Fibroblast of peridontal ligament (primary cell): ENCODE results near the gene CCDC71.

Source experiments
- DNase-seq: peaks from one replicate; pipeline ENCODE4 v3.0.0-alpha.2; 2010; ENCODE audit errors: extremely low read depth

The CCDC71 gene

DNA sequence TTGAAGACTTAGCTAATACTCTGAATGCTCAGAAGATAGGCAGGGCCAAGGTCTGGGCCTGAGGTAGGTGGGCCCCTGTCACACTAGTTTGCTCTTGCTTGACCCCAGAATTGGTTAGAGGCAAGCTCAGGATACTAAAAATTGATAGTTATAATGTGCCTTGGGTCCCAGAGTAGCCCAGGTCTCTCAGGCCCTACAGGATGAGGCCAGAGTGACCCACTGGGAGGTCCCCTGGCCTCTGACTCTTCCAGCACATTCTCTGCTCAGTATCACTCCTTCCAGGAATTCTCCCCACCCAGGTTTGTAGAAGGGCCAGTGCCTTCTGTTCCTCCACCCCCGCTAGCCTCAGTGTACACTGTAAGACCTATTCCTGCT is 4.6 kb upstream of the CCDC71 start:
- DNase-seq = no peak

DNA sequence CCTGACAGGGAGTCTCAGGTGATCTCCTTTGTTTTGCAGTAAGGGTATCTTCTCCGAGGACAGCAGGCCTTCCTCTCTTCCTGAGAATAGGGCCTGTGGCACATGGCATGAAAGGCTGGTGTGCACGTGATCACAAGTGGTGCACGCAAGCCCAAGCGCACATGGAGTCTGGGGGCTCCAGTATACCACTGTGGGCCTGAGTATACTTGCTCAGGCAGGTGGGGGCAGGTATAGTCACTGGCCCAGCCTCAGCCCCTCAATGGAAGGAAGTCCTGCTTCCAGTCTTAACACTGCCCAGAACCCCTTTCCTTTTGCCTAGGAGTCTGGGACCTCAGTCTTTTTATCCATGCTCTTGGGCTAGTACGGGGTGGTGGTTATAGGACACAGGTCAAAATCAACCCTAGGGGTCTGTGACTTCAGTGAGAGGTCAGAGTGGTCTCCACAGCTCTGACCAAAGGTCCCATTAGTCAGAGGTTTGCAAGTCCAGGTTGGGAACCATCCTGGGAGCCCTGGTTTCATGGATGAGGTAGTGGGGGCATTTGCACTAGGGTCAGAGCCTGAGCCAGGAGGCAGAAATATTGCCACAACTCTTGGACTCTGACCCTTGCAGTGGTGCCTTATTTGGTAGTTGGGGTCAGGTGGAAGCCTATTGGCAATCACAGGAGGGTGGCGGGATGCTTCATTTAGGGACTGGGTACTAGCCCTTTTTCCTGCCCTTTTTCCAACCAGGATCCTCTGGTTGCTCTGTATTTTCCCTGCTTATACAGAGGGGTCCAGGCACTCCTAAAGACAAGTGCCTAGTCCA is 823 bp upstream of the CCDC71 start:
- no peak for DNase-seq

- no peak for DNase-seq
Measured at GRCh38 chr3:49164983-49165720, 979 bp downstream of the CCDC71 start.

DNA sequence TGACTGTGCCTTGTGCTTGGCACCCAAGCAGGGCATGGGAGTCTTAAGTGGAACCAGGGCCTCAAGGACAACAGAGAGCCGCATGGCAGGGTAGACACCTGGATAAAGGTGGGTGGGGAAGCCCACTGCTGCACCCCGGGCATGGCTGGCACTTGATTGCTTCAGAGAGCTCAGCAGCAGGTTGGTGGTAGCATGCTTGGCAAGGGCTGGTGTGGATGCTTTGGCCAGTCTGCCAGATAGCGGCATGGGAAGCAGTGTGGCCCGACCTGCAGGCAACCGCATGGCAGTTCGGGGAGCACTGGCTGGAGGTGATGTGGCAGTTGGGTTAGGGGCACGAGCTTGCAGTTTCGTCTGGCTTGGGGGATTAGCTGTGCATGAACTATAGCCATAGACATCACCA is 2.5 kb downstream of the CCDC71 start:
- no peak for DNase-seq

DNA sequence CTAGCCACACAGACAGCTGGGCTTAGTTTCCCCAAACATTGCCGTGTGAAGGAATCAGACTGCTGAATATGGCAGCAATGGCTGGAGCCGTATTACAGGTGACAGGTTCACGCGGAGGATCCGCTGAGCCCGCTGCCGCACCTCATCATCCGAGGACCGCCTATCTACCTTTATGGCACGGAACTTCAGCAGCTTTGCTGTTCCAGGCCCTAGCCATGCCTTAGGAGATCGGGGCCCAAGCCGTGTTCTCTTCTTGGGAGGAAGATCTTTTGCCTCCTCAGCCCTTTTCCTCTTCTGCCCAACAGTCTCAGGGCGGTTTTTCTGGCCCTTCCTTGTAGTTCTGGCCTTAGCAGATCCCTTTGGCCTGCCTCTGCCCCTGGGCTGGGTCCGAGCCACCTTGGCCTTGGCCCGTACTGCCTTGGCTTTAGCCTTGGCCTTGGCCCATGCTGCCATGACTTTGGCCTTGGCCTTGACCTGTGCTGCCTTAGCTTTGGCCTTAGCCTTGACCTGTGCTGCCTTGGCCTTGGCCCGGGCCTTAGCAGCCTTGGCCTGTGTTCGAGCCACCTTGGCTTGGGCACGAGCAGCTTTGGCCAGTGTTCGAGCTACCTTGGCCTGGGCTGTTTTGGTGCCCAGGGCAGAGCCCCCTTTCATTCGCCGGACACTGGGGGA is 3.2 kb downstream of the CCDC71 start:
- DNase-seq = no peak

GRCh38 chr3:49161808-49162530 is 4.2 kb downstream of the CCDC71 start:
- DNase-seq = no peak

- no peak for DNase-seq
Measured at GRCh38 chr3:49161197-49161596, 4.9 kb downstream of the CCDC71 start.

DNA sequence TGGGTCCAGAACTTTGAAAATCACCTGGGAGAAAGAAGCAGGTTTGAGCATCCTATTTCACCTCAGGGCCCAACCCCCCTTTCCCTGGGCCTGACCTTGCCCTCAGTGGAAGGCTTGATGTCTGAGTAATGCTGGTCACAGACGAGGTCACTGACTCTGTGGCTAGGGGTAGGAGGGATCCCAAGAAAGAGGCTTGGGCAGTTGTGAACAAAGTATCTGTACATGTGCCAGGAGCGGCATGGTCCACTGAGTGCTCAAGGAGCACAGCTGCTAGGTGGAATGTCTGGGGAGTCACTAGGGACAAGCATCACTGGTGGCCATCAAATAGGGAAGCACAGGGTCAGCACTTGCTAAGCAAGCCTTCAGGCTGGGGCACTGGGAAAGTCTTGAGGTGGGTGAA is 7.3 kb downstream of the CCDC71 start:
- DNase-seq = no peak

GRCh38 chr3:49158103-49158709 is 7.9 kb downstream of the CCDC71 start:
- no peak for DNase-seq

- no peak for DNase-seq
Measured at GRCh38 chr3:49157289-49157688, 8.8 kb downstream of the CCDC71 start.

- DNase-seq = no peak
Measured at GRCh38 chr3:49153349-49153912, 12.7 kb downstream of the CCDC71 start.

- DNase-seq = no peak
Measured at GRCh38 chr3:49151610-49152009, 14.5 kb downstream of the CCDC71 start.

GRCh38 chr3:49148159-49148558 is 18.0 kb downstream of the CCDC71 start:
- no peak for DNase-seq

DNA sequence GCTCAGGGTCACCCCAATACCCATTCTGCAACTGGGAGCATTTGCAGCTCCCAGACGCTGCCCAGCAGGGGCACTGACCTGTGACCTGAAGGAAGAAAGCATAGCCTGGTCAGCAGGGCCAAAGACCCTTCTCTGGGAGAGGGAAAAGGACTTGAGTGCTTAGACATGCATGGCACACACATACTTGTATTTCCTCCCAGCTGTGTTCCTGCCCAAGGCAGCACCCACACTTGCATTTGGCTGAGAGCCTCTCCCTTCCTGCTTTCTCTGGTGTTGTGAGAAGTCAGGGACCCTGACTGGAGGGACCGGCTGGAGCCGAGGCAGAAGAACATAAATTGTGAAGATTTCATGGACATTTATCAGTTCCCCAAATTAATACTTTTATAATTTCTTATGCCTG is 26.1 kb downstream of the CCDC71 start:
- no peak for DNase-seq

- no peak for DNase-seq
Measured at GRCh38 chr3:49135499-49135898, 30.6 kb downstream of the CCDC71 start.

- no peak for DNase-seq
Measured at GRCh38 chr3:49134471-49135265, 31.5 kb downstream of the CCDC71 start.

DNA sequence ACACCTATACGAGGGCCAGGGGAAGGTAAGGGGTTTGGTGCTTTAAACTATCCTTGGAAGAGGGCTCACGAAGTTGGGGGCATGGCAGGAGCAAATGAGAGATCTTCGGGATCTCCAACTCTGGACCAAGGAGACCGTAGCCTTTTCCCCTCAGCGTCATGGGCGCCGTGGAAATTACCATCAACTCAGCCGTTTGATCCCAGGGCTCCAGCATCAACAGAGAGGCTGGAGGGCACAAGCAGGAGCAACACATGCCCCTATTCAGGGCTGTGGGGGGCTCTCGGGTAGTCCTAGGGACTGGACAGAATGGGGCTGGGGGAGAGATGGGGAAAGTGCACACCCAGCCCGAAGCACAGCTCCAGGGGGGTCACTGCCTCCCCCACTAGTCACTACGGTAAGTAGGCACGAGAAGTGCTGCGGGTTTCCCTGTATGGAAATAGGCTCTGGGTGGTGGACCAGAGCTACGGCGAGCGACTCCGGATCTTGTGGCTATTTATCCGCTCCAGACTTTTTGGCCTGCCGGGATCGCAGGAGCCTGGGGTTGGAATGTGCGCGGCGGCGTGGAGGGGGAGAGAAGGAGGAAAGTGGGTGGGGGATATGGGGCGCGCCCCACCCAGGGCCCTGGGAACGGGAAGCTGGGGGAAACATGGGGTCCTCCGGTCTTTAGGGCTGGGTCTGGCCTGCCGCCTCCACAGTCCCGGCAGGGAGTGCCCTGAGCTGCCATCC is 32.7 kb downstream of the CCDC71 start:
- peak; percentile 91 for DNase-seq

DNA sequence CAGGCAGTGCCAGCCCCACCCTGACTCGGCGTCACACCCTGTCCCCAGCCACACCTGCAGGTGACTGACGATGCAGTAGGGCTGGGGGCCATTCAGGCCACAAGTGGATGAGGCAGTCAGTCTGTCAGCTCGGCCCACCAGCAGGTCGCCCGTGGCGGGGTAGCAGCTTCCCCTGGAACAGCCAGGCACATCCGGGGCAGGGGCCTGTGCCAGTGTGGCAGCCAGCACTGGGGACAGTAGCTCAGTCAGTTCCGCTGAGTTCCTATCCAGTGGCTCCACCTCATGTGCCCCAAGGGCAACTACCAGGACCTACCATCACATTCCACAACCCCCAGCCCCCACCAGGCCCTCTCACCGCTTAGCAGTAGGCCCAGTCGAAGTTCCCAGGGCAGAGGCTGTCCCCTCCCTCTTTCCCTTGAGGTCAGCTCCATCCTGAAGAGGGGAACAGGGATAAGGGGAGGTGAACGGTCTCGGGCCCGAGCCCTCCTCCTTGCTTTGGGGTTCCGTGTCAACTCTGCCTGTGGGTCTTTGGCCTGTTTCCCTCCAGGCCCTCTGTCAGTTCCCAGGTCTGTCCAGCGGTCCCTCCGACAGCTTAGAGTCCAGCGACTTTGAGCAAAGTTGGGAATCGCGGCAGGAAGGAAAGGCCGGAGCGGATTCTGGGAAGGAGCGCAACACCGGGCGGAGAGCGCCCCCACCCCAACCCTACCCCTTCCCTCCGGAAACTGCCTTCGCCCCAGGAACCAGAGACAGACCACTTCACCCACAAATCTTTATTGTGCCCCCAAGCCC is 33.5 kb downstream of the CCDC71 start, which contains the start of gene LAMB2:
TSS of gene LAMB2 (minus strand) at position 614 of the 789 bp plus-strand sequence. CDS start at position 431, 183 bp downstream.
- peak; percentile 82 for DNase-seq

DNA sequence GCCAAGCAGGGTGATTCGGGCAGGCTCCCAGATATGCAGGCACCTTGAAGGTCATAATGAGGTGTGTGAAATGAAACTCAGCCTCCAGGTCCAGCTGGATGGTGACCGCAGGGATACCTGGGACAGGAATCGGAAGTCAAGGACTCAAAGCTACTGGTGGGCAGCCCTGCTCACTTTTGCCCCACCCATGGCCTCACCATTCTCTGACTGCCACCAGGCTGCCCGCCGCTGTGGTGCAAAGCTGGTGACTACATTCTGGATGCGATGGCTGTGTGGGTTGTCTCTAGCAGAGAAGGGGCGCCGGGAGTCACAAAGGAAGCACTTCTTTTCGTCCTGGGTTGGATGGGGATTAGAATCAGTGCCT is 34.1 kb downstream of the CCDC71 start:
- no peak for DNase-seq
